Stomach (tissue), 9 donors: ENCODE measurements around the gene CFAP20DC. TPM values are rescaled to one million over a fixed set of nuclear protein-coding genes. Genes with fewer than 3 reads are reported as not detected.
"Not testable (repeated sequence)": the region's sequence is repeated elsewhere in the genome, so short reads cannot be mapped to it uniquely, and the experiment has no call there.

Experiments
- DNase-seq, 2 donors: peaks; one replicate each; pipeline versions ENCODE4 v3.0.0 to v3.0.0-alpha.2; 2013 to 2019
- H3K27ac ChIP-seq, 5 donors: fragments of 200-600 bp in 4 of 5; sonication (generic) in 4 of 5; one replicate each; pipeline ENCODE4 v1.5.1; 2013 to 2019; ENCODE audit warnings: mild to moderate bottlenecking in 1 of 5, moderate library complexity in 1 of 5
- H3K27me3 ChIP-seq, 3 donors: fragments of 200-600 bp; sonication (generic); one replicate each; pipeline ENCODE4 v1.5.1; 2017 to 2019; ENCODE audit warnings: mixed run types in 1 of 3
- H3K36me3 ChIP-seq, 4 donors: fragments of 200-600 bp; sonication (generic); 1 replicate in 3 of 4; 2 replicates in 1 of 4; pipeline ENCODE4 v1.5.1; 2016 to 2019
- H3K4me1 ChIP-seq, 4 donors: fragments of 200-600 bp; sonication (generic); one replicate each; pipeline ENCODE4 v1.5.1; 2016 to 2019
- H3K4me3 ChIP-seq, 4 donors: fragments of 200-600 bp; sonication (generic) in 3 of 4; one replicate each; pipeline ENCODE4 v1.5.1; 2016 to 2019; ENCODE audit warnings: mild to moderate bottlenecking in 1 of 4
- H3K9me3 ChIP-seq, 4 donors: fragments of 200-600 bp; sonication (generic); one replicate each; pipeline ENCODE4 v1.5.1; 2016 to 2019
- EP300 ChIP-seq: sonication (generic); formaldehyde crosslinking; IDR thresholded peaks from one replicate; pipeline ENCODE4 v1.6.1; 2017; ENCODE audit warnings: antibody characterized with exemption
- POLR2A ChIP-seq, 4 donors: fragments of 450-650 bp; IDR thresholded peaks; one replicate each; pipeline ENCODE4 v1.6.1; 2016; ENCODE audit warnings: antibody characterized with exemption in 4 of 4, control low read depth in 2 of 4, mild to moderate bottlenecking in 1 of 4, moderate library complexity in 1 of 4
- POLR2AphosphoS5 ChIP-seq, 3 donors: sonication (generic); formaldehyde crosslinking; IDR thresholded peaks; one replicate each; pipeline ENCODE4 v1.6.1; 2016; ENCODE audit warnings: antibody characterized with exemption in 3 of 3
- WGBS, 5 donors: extraction: QIAGEN DNeasy Blood & Tissue Kit in 3 of 5; methylation state at CpG; one replicate each; pipeline versions ENCODE4 v1.1.5 to v1.1.7; 2013 to 2018; 5-methylcytosine and 5-hydroxymethylcytosine counted together
- intact Hi-C: fragments of 100-400 bp; cut with DNase I; formaldehyde crosslinking; loops from one replicate; pipeline ENCODE4 v1.15.1; 2023; ENCODE audit warnings: low total_unique reads
- polyA plus RNA-seq, 3 donors: library from polyadenylated mRNA; stranded (reverse); fragments of 200-250 nt; gene quantifications; one replicate each; pipeline ENCODE4 v1.2.3, GENCODE V29; 2013
- total RNA-seq, 5 donors: library from RNA; depleted of rRNA; stranded (reverse); fragments of >200 nt; gene quantifications; one replicate each; pipeline versions ENCODE4 v1.1.0 to v1.2.3, GENCODE V29; 2014 to 2016
- TF ChIP-seq, protein P1 (sequence below), 7 experiments: fragments of 450-650 bp in 4 of 7; fragments of 200-600 bp in 3 of 7; sonication (generic) in 3 of 7; IDR thresholded peaks; one replicate each; pipeline ENCODE4 v1.5.1; 2016 to 2019; ENCODE audit warnings: antibody characterized with exemption in 7 of 7, control low read depth in 2 of 7, mild to moderate bottlenecking in 1 of 7
- donor health status: healthy with polysubstance abuse.
- donor health status: Bipolar disorder and iron deficiency.
- donor health status: healthy.

The CFAP20DC gene
- total and polyA plus RNA-seq, 8 donors = 0.81 to 2.0 (median 1.00) TPM; not detected in 4

- no peaks in the 10 kb centered on the region for H3K9me3 ChIP-seq
- no peaks in the 10 kb centered on the region for H3K27me3 ChIP-seq
- no peak overlapping the region for H3K4me3 ChIP-seq
- no peaks in the 10 kb centered on the region for H3K4me1 ChIP-seq
- 50 to 69% (median 60%) methylated on average over 1 of the region's 1 CpG for WGBS, 5 donors
- TF ChIP-seq EP300 = no peak
- TF ChIP-seq POLR2AphosphoS5 (IDR thresholded peaks at IDR 0.05) = no peak
- TF ChIP-seq, protein P1, sequence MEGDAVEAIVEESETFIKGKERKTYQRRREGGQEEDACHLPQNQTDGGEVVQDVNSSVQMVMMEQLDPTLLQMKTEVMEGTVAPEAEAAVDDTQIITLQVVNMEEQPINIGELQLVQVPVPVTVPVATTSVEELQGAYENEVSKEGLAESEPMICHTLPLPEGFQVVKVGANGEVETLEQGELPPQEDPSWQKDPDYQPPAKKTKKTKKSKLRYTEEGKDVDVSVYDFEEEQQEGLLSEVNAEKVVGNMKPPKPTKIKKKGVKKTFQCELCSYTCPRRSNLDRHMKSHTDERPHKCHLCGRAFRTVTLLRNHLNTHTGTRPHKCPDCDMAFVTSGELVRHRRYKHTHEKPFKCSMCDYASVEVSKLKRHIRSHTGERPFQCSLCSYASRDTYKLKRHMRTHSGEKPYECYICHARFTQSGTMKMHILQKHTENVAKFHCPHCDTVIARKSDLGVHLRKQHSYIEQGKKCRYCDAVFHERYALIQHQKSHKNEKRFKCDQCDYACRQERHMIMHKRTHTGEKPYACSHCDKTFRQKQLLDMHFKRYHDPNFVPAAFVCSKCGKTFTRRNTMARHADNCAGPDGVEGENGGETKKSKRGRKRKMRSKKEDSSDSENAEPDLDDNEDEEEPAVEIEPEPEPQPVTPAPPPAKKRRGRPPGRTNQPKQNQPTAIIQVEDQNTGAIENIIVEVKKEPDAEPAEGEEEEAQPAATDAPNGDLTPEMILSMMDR (IDR thresholded peaks at IDR 0.05) = no peak
- TF ChIP-seq POLR2A (IDR thresholded peaks at IDR 0.05) = no peak
- H3K27ac ChIP-seq = no peak overlapping the region
- H3K36me3 ChIP-seq = no peaks in the 10 kb centered on the region
- no peak for DNase-seq
- intact Hi-C loops = no loop called here
Observed at GRCh38 chr3:58833491-58833890, 216.3 kb downstream of the CFAP20DC start.

GRCh38 chr3:58829321-58830000 is 220.4 kb downstream of the CFAP20DC start:
- H3K4me1 ChIP-seq = peaks cover 0 to 3% (median 0%) of the 10 kb centered on the region in 4 donors
- H3K36me3 ChIP-seq = no peaks in the 10 kb centered on the region
- no peaks in the 10 kb centered on the region for H3K9me3 ChIP-seq
- TF ChIP-seq, protein P1 (IDR thresholded peaks at IDR 0.05) = no peak
- no peak for TF ChIP-seq POLR2A (IDR thresholded peaks at IDR 0.05)
- no peak for TF ChIP-seq EP300
- TF ChIP-seq POLR2AphosphoS5 (IDR thresholded peaks at IDR 0.05) = no peak
- intact Hi-C loops = no loop called here
- H3K27ac ChIP-seq = no peak overlapping the region
- H3K4me3 ChIP-seq = no peak overlapping the region
- DNase-seq = no peak
- 54 to 79% (median 74%) methylated on average over 4 of the region's 4 CpGs for WGBS, 5 donors
- H3K27me3 ChIP-seq = no peaks in the 10 kb centered on the region

DNA sequence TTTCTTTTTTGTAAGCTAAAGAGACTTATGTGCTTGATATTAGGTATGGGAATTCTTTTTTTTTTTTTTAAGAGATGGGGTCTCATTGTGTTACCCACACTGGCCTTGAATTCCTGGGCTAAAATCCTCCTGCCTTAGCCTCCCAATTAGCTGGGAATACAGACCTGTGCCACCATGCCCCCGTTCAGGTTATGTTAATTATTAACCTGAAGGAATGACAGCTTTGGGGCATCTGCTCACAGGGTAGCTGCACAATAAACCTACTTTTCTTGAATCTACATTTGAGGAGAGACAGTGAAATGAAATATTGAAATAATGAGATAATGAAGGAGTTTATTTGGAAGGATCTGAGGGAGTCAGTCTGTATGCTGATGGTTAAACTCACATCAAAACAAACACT is 225.0 kb downstream of the CFAP20DC start:
- TF ChIP-seq, protein P1 (IDR thresholded peaks at IDR 0.05) = no peak
- TF ChIP-seq POLR2AphosphoS5 (IDR thresholded peaks at IDR 0.05) (no peak), POLR2A (IDR thresholded peaks at IDR 0.05) (no peak), EP300 (no peak)
- H3K36me3 ChIP-seq = no peaks in the 10 kb centered on the region
- no peak overlapping the region for H3K27ac ChIP-seq
- DNase-seq = no peak
- no peak overlapping the region for H3K4me3 ChIP-seq
- no peaks in the 10 kb centered on the region for H3K9me3 ChIP-seq
- H3K27me3 ChIP-seq = no peaks in the 10 kb centered on the region
- intact Hi-C loops = no loop called here
- WGBS, 5 donors = 35 to 67% (median 46%) methylated on average over 1 of the region's 1 CpG
- peaks cover 0 to 4% (median 0%) of the 10 kb centered on the region in 4 donors for H3K4me1 ChIP-seq

DNA sequence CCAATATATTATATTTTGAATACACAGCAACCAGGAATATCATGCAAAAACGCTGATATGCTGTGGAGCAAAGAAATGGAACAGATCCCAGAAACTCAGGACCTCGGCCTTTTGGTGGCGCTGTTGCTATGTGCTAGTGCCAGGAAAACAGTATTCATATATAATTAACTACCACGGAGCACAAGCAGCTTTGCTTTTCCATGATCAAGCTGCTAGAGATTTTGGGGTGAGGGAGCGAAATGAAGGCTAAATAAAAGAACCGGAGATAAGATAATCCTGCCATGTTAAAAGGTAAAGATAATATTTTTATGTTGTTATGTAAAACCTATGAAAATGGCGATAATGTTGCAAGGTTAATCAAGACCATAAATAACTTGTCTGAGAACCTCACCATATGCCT is 225.5 kb downstream of the CFAP20DC start:
- Histone ChIP-seq H3K9me3 (no peaks in the 10 kb centered on the region), H3K4me3 (no peak overlapping the region), H3K27me3 (no peaks in the 10 kb centered on the region), H3K4me1 (peaks cover 0 to 4% (median 0%) of the 10 kb centered on the region in 4 donors), H3K27ac (no peak overlapping the region), H3K36me3 (no peaks in the 10 kb centered on the region)
- intact Hi-C loops = no loop called here
- WGBS, 5 donors = 9 to 16% (median 14%) methylated on average over 7 of the region's 7 CpGs
- DNase-seq = peak; percentile 74 to 85
- TF ChIP-seq POLR2A (IDR thresholded peaks at IDR 0.05) = no peak
- TF ChIP-seq, protein P1 (IDR thresholded peaks at IDR 0.05) = peak in 3 of 7 experiments; percentile 34 to 37 (median 35)

- H3K36me3 ChIP-seq, H3K27ac ChIP-seq, intact Hi-C loops, H3K27me3 ChIP-seq, DNase-seq, H3K4me3 ChIP-seq, H3K4me1 ChIP-seq, H3K9me3 ChIP-seq: not testable (repeated sequence)
- WGBS, 5 donors = 88 to 93% (median 91%) methylated on average over 22 to 26 of the region's 26 CpGs
Observed at GRCh38 chr3:58806551-58807244, 243.1 kb downstream of the CFAP20DC start.
